ENCODE data around the gene RAB24. TPM values are rescaled to one million over a fixed set of nuclear protein-coding genes. Genes with fewer than 3 reads are reported as not detected.

RAB24 gene
- total RNA-seq, 1 donor from 2014 or later = 15.9 TPM

GRCh38 chr5:177333420-177334154, 30.1 kb upstream of the RAB24 start:
- H3K27ac Mint-ChIP-seq (ENCODE audit: unreplicated experiment) = no peak overlapping the region
- TF ChIP-seq, protein P1, sequence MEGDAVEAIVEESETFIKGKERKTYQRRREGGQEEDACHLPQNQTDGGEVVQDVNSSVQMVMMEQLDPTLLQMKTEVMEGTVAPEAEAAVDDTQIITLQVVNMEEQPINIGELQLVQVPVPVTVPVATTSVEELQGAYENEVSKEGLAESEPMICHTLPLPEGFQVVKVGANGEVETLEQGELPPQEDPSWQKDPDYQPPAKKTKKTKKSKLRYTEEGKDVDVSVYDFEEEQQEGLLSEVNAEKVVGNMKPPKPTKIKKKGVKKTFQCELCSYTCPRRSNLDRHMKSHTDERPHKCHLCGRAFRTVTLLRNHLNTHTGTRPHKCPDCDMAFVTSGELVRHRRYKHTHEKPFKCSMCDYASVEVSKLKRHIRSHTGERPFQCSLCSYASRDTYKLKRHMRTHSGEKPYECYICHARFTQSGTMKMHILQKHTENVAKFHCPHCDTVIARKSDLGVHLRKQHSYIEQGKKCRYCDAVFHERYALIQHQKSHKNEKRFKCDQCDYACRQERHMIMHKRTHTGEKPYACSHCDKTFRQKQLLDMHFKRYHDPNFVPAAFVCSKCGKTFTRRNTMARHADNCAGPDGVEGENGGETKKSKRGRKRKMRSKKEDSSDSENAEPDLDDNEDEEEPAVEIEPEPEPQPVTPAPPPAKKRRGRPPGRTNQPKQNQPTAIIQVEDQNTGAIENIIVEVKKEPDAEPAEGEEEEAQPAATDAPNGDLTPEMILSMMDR (IDR thresholded peaks at IDR 0.05; ENCODE audit: unreplicated experiment) = no peak
- no peak overlapping the region for H3K4me3 Mint-ChIP-seq (ENCODE audit: unreplicated experiment)
- H3K4me1 Mint-ChIP-seq (ENCODE audit: unreplicated experiment) = peaks cover 27% of the 10 kb centered on the region
- no peak for DNase-seq (ENCODE audit: low spot score)
- peaks cover 21% of the 10 kb centered on the region for H3K27me3 Mint-ChIP-seq (ENCODE audit: unreplicated experiment)
- peaks cover 55% of the 10 kb centered on the region for H3K36me3 Mint-ChIP-seq (ENCODE audit: low read depth, unreplicated experiment)
- H3K9me3 Mint-ChIP-seq (ENCODE audit: unreplicated experiment) = no peaks in the 10 kb centered on the region

DNA sequence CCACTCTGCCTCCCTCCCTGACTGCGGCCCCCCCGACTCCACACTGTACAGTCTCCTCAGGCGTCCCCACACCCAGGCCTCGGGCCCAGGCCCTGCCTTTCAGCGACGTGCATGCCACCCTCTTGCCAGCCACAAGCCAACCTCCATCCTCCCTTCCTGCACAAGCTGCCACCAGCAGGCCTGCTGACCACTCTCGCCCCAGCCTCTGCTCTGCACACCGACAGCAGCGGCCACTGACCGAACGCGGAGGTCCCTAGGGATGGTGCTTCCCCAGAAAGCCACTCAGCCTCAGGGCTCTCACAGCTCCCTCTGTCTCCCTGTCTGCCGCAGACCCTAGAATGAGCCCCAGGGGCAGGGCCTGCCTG, 29.4 kb upstream of the RAB24 start:
- Mint-ChIP-seq H3K36me3 (ENCODE audit: low read depth, unreplicated experiment) (peaks cover 55% of the 10 kb centered on the region), H3K27me3 (ENCODE audit: unreplicated experiment) (peaks cover 21% of the 10 kb centered on the region), H3K27ac (ENCODE audit: unreplicated experiment) (no peak overlapping the region), H3K4me1 (ENCODE audit: unreplicated experiment) (peaks cover 25% of the 10 kb centered on the region), H3K9me3 (ENCODE audit: unreplicated experiment) (no peaks in the 10 kb centered on the region), H3K4me3 (ENCODE audit: unreplicated experiment) (no peak overlapping the region)
- TF ChIP-seq, protein P1 (IDR thresholded peaks at IDR 0.05; ENCODE audit: unreplicated experiment) = no peak
- DNase-seq (ENCODE audit: low spot score) = no peak

DNA sequence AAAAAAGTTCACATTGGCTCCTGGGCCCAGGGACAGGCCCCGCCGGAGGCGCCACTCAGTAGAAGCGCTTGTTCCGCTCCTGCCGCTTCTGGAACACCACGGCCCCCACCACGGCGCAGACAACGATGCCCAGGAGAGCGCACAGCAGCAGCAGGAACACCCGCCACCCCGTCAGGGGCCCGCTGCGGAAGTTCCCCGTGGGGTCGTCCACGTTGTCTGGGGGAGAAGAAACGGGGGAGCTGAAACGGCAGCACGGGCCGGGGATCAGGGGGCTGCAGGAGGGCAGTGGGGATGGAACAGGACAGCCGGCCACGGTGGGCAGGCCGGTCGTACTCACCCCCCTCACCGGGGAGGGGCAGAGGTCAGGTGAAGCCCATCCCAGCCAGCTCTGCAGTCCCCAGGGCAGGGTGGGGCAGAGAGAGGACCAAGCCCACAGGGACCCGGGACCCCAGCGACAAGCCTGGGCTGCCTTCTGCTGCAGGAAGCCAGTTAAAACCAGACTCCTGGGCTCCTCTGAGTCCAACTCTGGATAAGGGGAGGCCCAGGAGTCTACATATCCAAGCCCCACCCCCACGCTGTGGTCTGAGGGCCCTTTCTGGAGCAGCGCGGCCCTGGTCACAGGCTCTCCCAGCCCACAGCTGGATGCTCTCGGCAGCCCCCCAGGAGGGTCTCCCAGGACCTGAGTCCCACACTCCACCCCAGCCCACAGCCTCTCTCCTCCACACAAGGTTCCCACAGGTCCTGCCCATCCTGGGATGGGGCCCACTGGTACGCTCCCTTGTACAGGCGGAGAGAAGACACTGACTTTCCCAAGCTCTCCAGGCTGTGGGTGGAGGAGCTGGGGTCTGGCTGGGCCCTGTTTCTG, 28.7 kb upstream of the RAB24 start:
- Mint-ChIP-seq H3K9me3 (ENCODE audit: unreplicated experiment) (no peaks in the 10 kb centered on the region), H3K27ac (ENCODE audit: unreplicated experiment) (peak overlapping the region; percentile 5), H3K4me1 (ENCODE audit: unreplicated experiment) (peaks cover 21% of the 10 kb centered on the region), H3K27me3 (ENCODE audit: unreplicated experiment) (peaks cover 21% of the 10 kb centered on the region), H3K4me3 (ENCODE audit: unreplicated experiment) (no peak overlapping the region), H3K36me3 (ENCODE audit: low read depth, unreplicated experiment) (peaks cover 51% of the 10 kb centered on the region)
- TF ChIP-seq, protein P1 (IDR thresholded peaks at IDR 0.05; ENCODE audit: unreplicated experiment) = no peak
- DNase-seq (ENCODE audit: low spot score) = no peak

- TF ChIP-seq, protein P1 (IDR thresholded peaks at IDR 0.05; ENCODE audit: unreplicated experiment) = no peak
- Mint-ChIP-seq H3K36me3 (ENCODE audit: low read depth, unreplicated experiment) (peaks cover 47% of the 10 kb centered on the region), H3K9me3 (ENCODE audit: unreplicated experiment) (no peaks in the 10 kb centered on the region), H3K27me3 (ENCODE audit: unreplicated experiment) (peaks cover 18% of the 10 kb centered on the region), H3K4me3 (ENCODE audit: unreplicated experiment) (peak overlapping the region; percentile 42), H3K27ac (ENCODE audit: unreplicated experiment) (peak overlapping the region; percentile 5), H3K4me1 (ENCODE audit: unreplicated experiment) (peaks cover 18% of the 10 kb centered on the region)
- no peak for DNase-seq (ENCODE audit: low spot score)
Measured at GRCh38 chr5:177330991-177331842, 27.7 kb upstream of the RAB24 start.
